Activated T-cell treated with anti-CD3 and anti-CD28 coated beads, Interleukin-2, amount 50 U/mL, for 1 hour (primary cell): Measurements from ENCODE around the gene VASN.
"Not testable (repeated sequence)": the region's sequence is repeated elsewhere in the genome, so short reads cannot be mapped to it uniquely, and the experiment has no call there.

Experiments used
- DNase-seq: peaks from one replicate; pipeline ENCODE4 v3.0.0-alpha.2; 2020

VASN gene

DNA sequence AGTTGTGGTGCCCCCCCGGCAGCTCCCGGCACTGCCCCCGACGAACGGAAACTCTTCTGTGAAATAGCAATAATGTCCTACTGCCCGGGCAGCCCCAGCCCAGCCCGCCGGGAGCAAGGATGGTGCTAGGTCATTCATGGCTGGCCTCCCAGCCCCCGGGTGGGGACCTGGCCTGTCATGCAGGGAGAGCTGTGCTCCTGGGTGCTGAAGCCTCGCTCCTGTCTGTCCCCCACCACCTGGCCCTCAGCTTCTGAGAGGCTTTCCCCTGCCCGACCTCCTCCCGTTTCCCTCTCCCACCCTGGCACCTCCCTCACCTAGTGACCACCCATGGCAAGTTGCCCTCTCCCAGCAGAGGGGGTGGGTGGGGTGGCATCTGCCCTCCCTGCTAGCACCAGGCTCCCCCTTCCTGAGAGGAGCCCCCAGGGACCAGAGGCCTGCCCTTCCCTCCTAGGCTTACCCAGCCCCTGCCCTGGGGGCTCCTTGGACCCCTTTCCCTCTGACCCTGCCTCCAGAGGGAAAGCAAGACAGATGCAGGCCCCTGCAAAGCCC is 34.0 kb upstream of the VASN start:
- no peak for DNase-seq

DNA sequence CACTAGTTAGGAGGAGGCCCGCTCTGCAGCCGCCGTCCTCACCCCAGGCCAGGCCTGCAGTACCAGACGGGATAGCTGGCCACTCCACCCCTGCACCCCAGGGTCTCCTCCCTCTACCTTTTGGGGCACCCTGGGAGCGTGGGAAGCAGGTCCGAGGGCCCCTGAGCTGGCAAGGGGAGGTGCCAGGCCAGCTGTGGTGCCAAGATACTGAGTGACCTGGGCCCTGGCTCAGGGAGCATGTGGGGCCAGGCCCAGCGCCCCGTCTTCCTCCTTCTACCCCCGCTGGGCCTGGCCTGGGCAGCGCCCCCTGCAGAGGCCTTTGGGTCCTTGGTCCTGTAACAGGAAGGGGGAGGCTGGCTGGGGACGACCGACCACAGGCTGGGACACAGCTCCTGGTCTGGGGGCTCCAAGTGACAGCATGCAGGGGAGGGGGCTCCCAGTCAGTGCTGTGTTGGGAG is 33.5 kb upstream of the VASN start:
- no peak for DNase-seq

GRCh38 chr16:4338712-4339299 is 32.8 kb upstream of the VASN start:
- DNase-seq, result no peak

- DNase-seq, result no peak
Observed at GRCh38 chr16:4339455-4339854, 32.2 kb upstream of the VASN start.

- no peak for DNase-seq
Observed at GRCh38 chr16:4339909-4340308, 31.7 kb upstream of the VASN start.

DNA sequence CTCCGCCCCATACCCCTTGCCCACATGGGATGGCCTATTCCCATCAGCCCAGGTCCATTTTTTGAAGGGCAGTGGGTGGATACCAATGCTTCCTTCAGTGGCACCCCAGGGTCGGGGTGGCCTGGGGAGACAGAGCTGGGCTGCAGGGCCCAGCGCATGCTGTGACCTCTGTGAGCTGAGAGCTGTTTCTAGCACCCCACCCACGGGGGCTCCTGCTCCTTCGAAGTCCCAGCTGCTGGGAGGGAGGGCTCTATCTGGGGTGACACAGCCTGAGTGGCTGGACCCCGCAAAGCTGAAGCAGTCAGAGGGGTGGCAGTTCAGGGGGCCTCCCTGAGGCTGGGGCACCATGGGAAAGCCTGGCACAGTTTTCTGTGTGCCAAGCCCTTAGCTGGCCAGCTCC is 31.2 kb upstream of the VASN start:
- no peak for DNase-seq

- no peak for DNase-seq
Observed at GRCh38 chr16:4341250-4341649, 30.4 kb upstream of the VASN start.

- no peak for DNase-seq
Observed at GRCh38 chr16:4342866-4343744, 28.5 kb upstream of the VASN start.

GRCh38 chr16:4344300-4344982 is 27.2 kb upstream of the VASN start:
- not testable (repeated sequence) for DNase-seq

- no peak for DNase-seq
Observed at GRCh38 chr16:4344983-4345835, 26.4 kb upstream of the VASN start.

DNA sequence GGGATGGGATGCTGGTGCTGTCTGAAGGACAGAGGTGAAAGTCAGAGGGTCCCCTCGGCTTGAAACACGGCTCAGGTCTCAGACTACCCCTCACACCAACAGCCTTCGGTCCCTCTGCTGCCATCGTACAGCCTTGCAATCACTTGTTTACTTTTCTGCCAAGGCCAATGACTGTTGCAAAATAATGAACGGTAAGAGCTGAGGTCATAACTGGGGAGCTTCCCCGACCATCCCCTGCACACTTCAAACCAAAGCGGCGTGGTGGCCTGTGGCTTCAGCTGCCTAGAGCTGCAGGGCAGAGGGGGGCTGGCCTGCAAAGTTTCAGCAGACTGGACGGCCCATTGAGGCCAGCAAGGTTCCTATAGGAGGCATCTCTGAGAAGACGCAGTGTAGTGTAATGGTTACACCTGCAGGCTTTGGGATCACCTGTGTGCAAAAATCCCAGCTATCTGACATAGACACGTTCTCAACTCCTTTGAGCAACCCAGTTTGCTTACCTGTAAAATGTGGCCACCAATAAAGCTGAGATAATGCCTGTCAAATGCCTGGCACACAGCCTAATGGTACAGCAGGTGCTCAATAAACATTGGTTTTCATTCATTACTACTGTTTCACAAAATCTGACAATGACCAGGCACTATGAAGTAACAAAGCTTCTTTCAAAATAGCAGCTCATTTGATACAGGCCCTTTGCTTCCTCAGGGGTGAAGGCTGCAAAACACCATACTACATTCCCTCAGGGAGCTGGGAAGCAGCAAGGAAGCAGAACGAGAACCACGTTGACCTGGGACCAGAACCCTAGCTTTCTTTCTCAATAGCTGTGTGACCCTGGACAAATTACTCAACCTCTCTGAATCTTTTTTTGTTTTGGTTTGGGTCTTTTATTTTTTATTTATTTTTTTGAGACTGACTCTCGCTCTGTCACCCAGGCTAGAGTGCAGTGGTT is 25.5 kb upstream of the VASN start:
- no peak for DNase-seq

GRCh38 chr16:4347010-4347409 is 24.6 kb upstream of the VASN start:
- no peak for DNase-seq

GRCh38 chr16:4347765-4348509 is 23.7 kb upstream of the VASN start:
- no peak for DNase-seq

DNA sequence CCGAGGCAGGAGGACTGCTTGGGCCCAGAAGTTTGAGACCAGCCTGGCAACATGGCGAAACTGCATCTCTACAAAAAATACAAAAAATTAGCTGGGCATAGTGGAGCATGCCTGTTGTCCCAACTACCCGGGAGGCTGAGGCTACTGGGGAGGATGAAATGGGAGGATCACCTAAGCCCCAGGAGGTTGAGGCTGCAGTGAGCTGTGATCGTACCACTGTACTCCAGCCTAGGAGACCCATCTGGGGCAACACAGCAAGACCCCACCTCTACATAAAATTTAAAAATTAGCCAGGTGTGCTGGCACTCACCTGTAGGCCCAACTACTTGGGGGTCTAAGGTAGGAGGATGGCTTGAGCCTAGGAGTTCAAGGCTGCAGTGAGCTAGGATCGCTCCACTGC is 22.3 kb upstream of the VASN start:
- DNase-seq, result no peak

GRCh38 chr16:4350365-4350786 is 21.3 kb upstream of the VASN start:
- no peak for DNase-seq

- DNase-seq, result peak; percentile 98
Observed at GRCh38 chr16:4350787-4351659, 20.6 kb upstream of the VASN start, which contains the start of gene PAM16. PAM16 (minus strand) TSS chr16:4351321; CDS start chr16:4351234, 87 bp downstream.

DNA sequence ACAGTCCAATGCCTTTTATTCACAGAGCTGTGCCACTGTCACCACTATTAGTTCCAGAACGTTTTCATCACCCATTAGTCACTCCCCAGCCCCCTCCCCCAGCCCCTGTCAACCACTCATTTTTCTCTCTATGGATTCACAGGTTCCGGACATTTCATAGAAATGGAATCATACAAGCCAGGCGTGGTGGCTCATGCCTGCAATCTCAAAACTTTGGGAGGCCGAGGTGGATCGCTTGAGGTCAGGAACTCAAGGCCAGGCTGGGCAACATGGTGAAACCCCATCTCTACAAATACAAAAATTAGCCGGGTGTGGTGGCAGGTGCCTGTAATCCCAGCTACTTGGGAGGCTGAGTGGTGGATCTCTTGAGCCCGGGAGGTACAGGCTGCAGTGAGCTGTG is 19.8 kb upstream of the VASN start:
- no peak for DNase-seq

GRCh38 chr16:4352843-4353242 is 18.8 kb upstream of the VASN start:
- no peak for DNase-seq

DNA sequence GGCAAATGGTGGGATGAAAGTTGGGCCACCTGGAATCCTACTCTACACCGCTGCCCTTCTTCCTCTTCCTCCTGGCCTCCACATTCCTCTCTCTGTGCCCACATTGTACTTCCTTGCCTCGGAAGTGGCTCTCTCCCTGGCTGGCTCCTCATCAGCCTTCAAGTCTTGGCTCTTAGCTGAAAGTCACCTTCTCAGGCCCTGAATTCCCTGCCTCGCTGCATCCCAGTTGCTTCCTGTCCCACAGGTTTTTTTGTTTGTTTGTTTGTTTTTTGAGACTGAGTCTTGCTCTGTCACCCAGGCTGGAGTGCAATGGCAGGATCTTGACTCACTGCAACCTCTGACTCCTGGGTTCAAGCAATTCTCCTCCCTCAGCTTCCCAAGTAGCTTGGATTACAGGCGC is 18.0 kb upstream of the VASN start:
- no peak for DNase-seq
